K562 (cell line): ENCODE measurements around the gene MT1HL1. TPM values are rescaled to one million over a fixed set of nuclear protein-coding genes. Genes with fewer than 3 reads are reported as not detected.

ENCODE experiments used
- ATAC-seq: fragments of 200-7000 bp; cut with Tn5 transposase; 3 replicates; pipeline ENCODE4 v1.9.1; 2020; ENCODE audit warnings: moderate library complexity
- BruUV-seq: library from RNA; stranded (reverse); fragments of 400-500 nt; replicated peaks from 2 replicates; lab custom pipeline; 2021; lab: Mats Ljungman, UMichigan
- CTCF ChIA-PET: fragments of 300-600 bp; formaldehyde crosslinking; extraction: SDS; loops from one replicate; lab custom pipeline; 2021; ENCODE audit warnings: low intra/inter-chr PET ratio; lab: Yijun Ruan, JAX
- POLR2A ChIA-PET: fragments of 300-600, 350-650 bp; sonication (Branson Sonifier 250); formaldehyde crosslinking; extraction: SDS; loops from one replicate; lab custom pipeline; 2021; ENCODE audit warnings: antibody characterized with exemption, inconsistent platforms; lab: Yijun Ruan, JAX
- DNase-seq, 4 experiments: peaks; one replicate each; pipeline versions ENCODE4 v3.0.0 to v3.0.0-alpha.2; 2011 to 2018; ENCODE audit warnings: low spot score in 3 of 4, mixed read lengths in 3 of 4; ENCODE audit errors: extremely low read depth in 1 of 4
- FAIRE-seq: peaks from 2 replicates; lab custom pipeline; 2011; peaks lifted over from hg19 to GRCh38; lab: Jason Lieb, UNC
- H2AFZ ChIP-seq: 2 replicates; pipeline ENCODE4 v1.6.0; 2011; ENCODE audit warnings: low read depth, low read length, control low read depth, inconsistent platforms
- H3K27ac ChIP-seq: fragments of 200-600 bp; 3 replicates; pipeline ENCODE4 v1.8.0; 2011; ENCODE audit warnings: low read depth, mild to moderate bottlenecking, control low read depth, inconsistent platforms, low read length, moderate library complexity, mixed read lengths; ENCODE audit errors: extremely low read depth
- H3K27me3 ChIP-seq, 2 experiments: fragments of 300-600 bp in 1 of 2; 2 replicates in 1 of 2; 3 replicates in 1 of 2; pipeline versions ENCODE4 v1.6.0 to v1.8.0; 2011; ENCODE audit warnings: inconsistent platforms in 2 of 2, low read length in 2 of 2, mild to moderate bottlenecking in 1 of 2, mixed read lengths in 1 of 2, moderate library complexity in 1 of 2; ENCODE audit not compliant: control insufficient read depth in 2 of 2, insufficient read depth in 2 of 2
- H3K36me3 ChIP-seq: fragments of 300-600 bp; 3 replicates; pipeline ENCODE4 v1.8.0; 2011; ENCODE audit warnings: mild to moderate bottlenecking, low read length, inconsistent platforms; ENCODE audit not compliant: control insufficient read depth, insufficient read depth
- H3K4me1 ChIP-seq, 2 experiments: fragments of 200-600 bp in 1 of 2; replicated peaks in 1 of 2; 2 replicates in 1 of 2; 3 replicates in 1 of 2; pipeline versions ENCODE4 v1.5.1 to v1.8.0; 2011; ENCODE audit warnings: inconsistent platforms in 2 of 2, low read length in 2 of 2, mild to moderate bottlenecking in 1 of 2, mixed read lengths in 1 of 2, moderate library complexity in 1 of 2; ENCODE audit not compliant: control insufficient read depth in 2 of 2, insufficient read depth in 2 of 2
- H3K4me2 ChIP-seq: 2 replicates; pipeline ENCODE4 v1.6.1; 2011; ENCODE audit warnings: low read length, control low read depth, inconsistent platforms, mixed read lengths; ENCODE audit not compliant: insufficient read depth
- H3K4me3 ChIP-seq: fragments of 200-600 bp; sonication (generic), shearing (Covaris generic); 2 replicates; pipeline ENCODE4 v1.5.1; 2016; ENCODE audit warnings: control low read depth, inconsistent platforms
- H3K79me2 ChIP-seq: fragments of 200-600 bp; 3 replicates; pipeline ENCODE4 v1.8.0; 2011; ENCODE audit warnings: low read length, inconsistent platforms; ENCODE audit not compliant: control insufficient read depth, insufficient read depth
- H3K9ac ChIP-seq, 2 experiments: 2 replicates each; pipeline versions ENCODE4 v1.6.0 to v1.6.1; 2011; ENCODE audit warnings: low read depth in 2 of 2, low read length in 2 of 2, control low read depth in 1 of 2, inconsistent platforms in 1 of 2, mild to moderate bottlenecking in 1 of 2, mixed read lengths in 1 of 2; ENCODE audit not compliant: insufficient read depth in 1 of 2
- H3K9me1 ChIP-seq: one replicate; pipeline ENCODE4 v1.6.0; 2011; ENCODE audit warnings: inconsistent platforms, mild to moderate bottlenecking, low read length, moderate library complexity; ENCODE audit not compliant: control insufficient read depth, insufficient read depth
- H3K9me3 ChIP-seq: replicated peaks from 2 replicates; pipeline ENCODE4 v1.5.1; 2011; ENCODE audit warnings: low read depth, low read length, inconsistent platforms; ENCODE audit not compliant: control insufficient read depth, insufficient read depth
- H4K20me1 ChIP-seq: replicated peaks from 2 replicates; pipeline ENCODE4 v1.6.1; 2011; ENCODE audit warnings: low read length, inconsistent platforms, mixed read lengths; ENCODE audit not compliant: control insufficient read depth, insufficient read depth
- CHD7 ChIP-seq: fragments of 200-600 bp; sonication (generic); IDR thresholded peaks from one replicate; pipeline ENCODE4 v1.6.1; 2012; ENCODE audit warnings: mild to moderate bottlenecking, low read depth, low read length, inconsistent platforms
- EZH2 ChIP-seq: IDR thresholded peaks from 2 replicates; pipeline ENCODE4 v1.6.1; 2012; ENCODE audit warnings: low read depth, mild to moderate bottlenecking, inconsistent platforms, low read length, borderline replicate concordance
- GATA2 ChIP-seq: sonication (generic); formaldehyde crosslinking; IDR thresholded peaks from 2 replicates; pipeline ENCODE4 v1.4.0; 2020; ENCODE audit warnings: mild to moderate bottlenecking, missing genetic modification reagents
- HNRNPH1 ChIP-seq: fragments of 200-400 bp; formaldehyde crosslinking; optimal IDR thresholded peaks from 2 replicates; pipeline ENCODE3; 2017; ENCODE audit warnings: low read depth, mild to moderate bottlenecking, low read length, moderate library complexity
- KAT2B ChIP-seq: IDR thresholded peaks from one replicate; pipeline ENCODE4 v1.6.1; 2012; ENCODE audit warnings: low read depth, mild to moderate bottlenecking, control low read depth, inconsistent platforms, low read length, moderate library complexity
- PRMT5 ChIP-seq: sonication (generic); formaldehyde crosslinking; IDR thresholded peaks from 2 replicates; pipeline ENCODE4 v1.5.0; 2020; ENCODE audit warnings: missing genetic modification reagents
- WGBS: fragments of 100-300 bp; shearing (Covaris generic); methylation state at CpG from one replicate; pipeline ENCODE4 v1.1.6; 2016; ENCODE audit warnings: low coverage, mixed read lengths; ENCODE audit not compliant: insufficient coverage; ENCODE audit errors: missing lambda C conversion rate; 5-methylcytosine and 5-hydroxymethylcytosine counted together
- in situ Hi-C: fragments of 300-500 bp; cut with MboI; formaldehyde crosslinking; loops from 4 replicates; pipeline ENCODE4 v1.15.0; 2018; ENCODE audit warnings: inconsistent platforms, mixed read lengths
- intact Hi-C: fragments of 100-400 bp; cut with micrococcal nuclease; formaldehyde crosslinking; loops from 2 replicates; pipeline ENCODE4 v1.14.2; 2022
- polyA plus RNA-seq, 8 experiments: library from polyadenylated mRNA; depleted of rRNA in 4 of 8; stranded (reverse) in 5 of 8; unstranded in 3 of 8; fragments of >200 nt; fragmentation: Nextera tagmentation in 2 of 8; fragmentation: Illumina TruSeq in 1 of 8; extraction: Ambion mirVana in 2 of 8; extraction: Trizol in 1 of 8; gene quantifications; 2 replicates each; pipeline versions ENCODE4 v1.2.1 to v1.2.3, GENCODE V29; 2011 to 2014; ENCODE audit warnings: inconsistent platforms in 1 of 8, missing spikeins in 1 of 8
- total RNA-seq, 7 experiments: library from RNA; depleted of rRNA in 6 of 7; stranded (reverse); fragments of >200 nt in 6 of 7; fragmentation: Illumina TruSeq in 2 of 7; extraction: Trizol in 2 of 7; gene quantifications; 2 replicates each; pipeline versions ENCODE4 v1.2.1 to v1.2.3, GENCODE V29; 2011 to 2021; ENCODE audit warnings: low replicate concordance in 1 of 7

The MT1HL1 gene
- total and polyA plus RNA-seq, 9 of the 15 experiments (the other 6 are each of a cell fraction or from before 2014, with no cell fraction given) = not detected

GRCh38 chr1:236994450-236994849 is 9.8 kb downstream of the MT1HL1 start:
- Histone ChIP-seq H4K20me1 (no peaks in the 10 kb centered on the region), H3K27ac (no peak overlapping the region), H3K4me1 (0 out of 5 replicates have a peak, but pooled peaks cover 0 to 4% of the 10 kb centered on the region in 2 experiments), H3K9me1 (no peaks in the 10 kb centered on the region), H3K9ac (no peak overlapping the region), H3K9me3 (no peaks in the 10 kb centered on the region), H3K36me3 (no peaks in the 10 kb centered on the region), H2AFZ (no peak overlapping the region), H3K79me2 (no peaks in the 10 kb centered on the region), H3K27me3 (peaks cover 2 to 21% of the 10 kb centered on the region in 2 experiments; a peak in 4 of 5 replicates), H3K4me2 (no peak overlapping the region), H3K4me3 (no peak overlapping the region)
- no TSS peak for BruUV-seq
- 5% methylated on average over 1 of the region's 1 CpG for WGBS
- FAIRE-seq (no peak), ATAC-seq (no peak), DNase-seq (no peak)
- intact Hi-C loops = no loop called here
- TF ChIP-seq HNRNPH1 (no peak), GATA2 (no peak), KAT2B (no peak), EZH2 (no peak), CHD7 (no peak), PRMT5 (no peak)
- in situ Hi-C loops = no loop called here
- POLR2A ChIA-PET = no interaction called here
- CTCF ChIA-PET = no interaction called here
